ENCODE results near the gene NSRP1.

Gene NSRP1

GRCh38 chr17:30172560-30172959, 55.9 kb downstream of the NSRP1 start:
- Histone ChIP-seq H3F3A (ENCODE audit: insufficient read depth, low read length) (peaks cover 26% of the 10 kb centered on the region), H4K20me1 (ENCODE audit: insufficient read depth, low read length) (no peaks in the 10 kb centered on the region), H3K4me3 (ENCODE audit: low read length) (no peak overlapping the region), H3K9me3 (replicated peaks; ENCODE audit: insufficient read depth, low read length) (no peaks in the 10 kb centered on the region), H3K27me3 (replicated peaks; ENCODE audit: insufficient read depth, low read length) (no peaks in the 10 kb centered on the region), H3K27ac (ENCODE audit: low read length) (no peak overlapping the region), H3K36me3 (replicated peaks; ENCODE audit: insufficient read depth, low read length) (no peaks in the 10 kb centered on the region), H3K79me2 (ENCODE audit: low read length) (0 out of 2 replicates have a peak, but pooled peaks cover 9% of the 10 kb centered on the region), H3K9ac (ENCODE audit: low read length) (no peak overlapping the region), H3K4me1 (ENCODE audit: low read length) (peaks cover 59% of the 10 kb centered on the region), H3K4me2 (ENCODE audit: low read depth, low read length) (peak overlapping the region; percentile 18; the same call in 1 of the 2 replicates), H3K9me2 (replicated peaks; ENCODE audit: insufficient read depth, low read length) (no peaks in the 10 kb centered on the region), H2AFZ (ENCODE audit: low read length) (no peak overlapping the region)
- TF ChIP-seq EZH2phosphoT487 (IDR thresholded peaks at IDR 0.05; ENCODE audit: low read length): no peak
- no peak for TF ChIP-seq CTCF (IDR thresholded peaks at IDR 0.05; ENCODE audit: low read length)
- TF ChIP-seq EZH2 (optimal IDR thresholded peaks at IDR 0.05; ENCODE audit: low read depth, low read length): no peak
- DNase-seq: no peak

GRCh38 chr17:30173649-30174048, 57.0 kb downstream of the NSRP1 start:
- TF ChIP-seq CTCF (IDR thresholded peaks at IDR 0.05; ENCODE audit: low read length): no peak
- no peak for TF ChIP-seq EZH2phosphoT487 (IDR thresholded peaks at IDR 0.05; ENCODE audit: low read length)
- TF ChIP-seq EZH2 (optimal IDR thresholded peaks at IDR 0.05; ENCODE audit: low read depth, low read length): no peak
- Histone ChIP-seq H3K9me3 (replicated peaks; ENCODE audit: insufficient read depth, low read length) (no peaks in the 10 kb centered on the region), H3K79me2 (ENCODE audit: low read length) (0 out of 2 replicates have a peak, but pooled peaks cover 9% of the 10 kb centered on the region), H3K27me3 (replicated peaks; ENCODE audit: insufficient read depth, low read length) (no peaks in the 10 kb centered on the region), H3K9me2 (replicated peaks; ENCODE audit: insufficient read depth, low read length) (no peaks in the 10 kb centered on the region), H3F3A (ENCODE audit: insufficient read depth, low read length) (peaks cover 26% of the 10 kb centered on the region), H4K20me1 (ENCODE audit: insufficient read depth, low read length) (no peaks in the 10 kb centered on the region), H3K4me3 (ENCODE audit: low read length) (peak overlapping the region; percentile 15; the same call in 1 of the 2 replicates), H3K9ac (ENCODE audit: low read length) (no peak overlapping the region), H2AFZ (ENCODE audit: low read length) (no peak overlapping the region), H3K4me1 (ENCODE audit: low read length) (peaks cover 59% of the 10 kb centered on the region), H3K36me3 (replicated peaks; ENCODE audit: insufficient read depth, low read length) (no peaks in the 10 kb centered on the region; the same call in 1 of the 2 replicates), H3K4me2 (ENCODE audit: low read depth, low read length) (peak overlapping the region; percentile 50), H3K27ac (ENCODE audit: low read length) (peak overlapping the region; percentile 5; the same call in 1 of the 2 replicates)
- peak; percentile 74 for DNase-seq

- H3K4me3 ChIP-seq (ENCODE audit: low read length): no peak overlapping the region
- no peak overlapping the region for H3K27ac ChIP-seq (ENCODE audit: low read length)
- H3F3A ChIP-seq (ENCODE audit: insufficient read depth, low read length): peaks cover 26% of the 10 kb centered on the region
- TF ChIP-seq EZH2 (optimal IDR thresholded peaks at IDR 0.05; ENCODE audit: low read depth, low read length) (no peak), EZH2phosphoT487 (IDR thresholded peaks at IDR 0.05; ENCODE audit: low read length) (no peak), CTCF (IDR thresholded peaks at IDR 0.05; ENCODE audit: low read length) (no peak)
- H2AFZ ChIP-seq (ENCODE audit: low read length): no peak overlapping the region
- no peaks in the 10 kb centered on the region; the same call in 1 of the 2 replicates for H3K36me3 ChIP-seq (replicated peaks; ENCODE audit: insufficient read depth, low read length)
- no peaks in the 10 kb centered on the region for H3K9me2 ChIP-seq (replicated peaks; ENCODE audit: insufficient read depth, low read length)
- no peaks in the 10 kb centered on the region for H3K27me3 ChIP-seq (replicated peaks; ENCODE audit: insufficient read depth, low read length)
- H3K4me2 ChIP-seq (ENCODE audit: low read depth, low read length): peak overlapping the region; percentile 50; the same call in 1 of the 2 replicates
- H4K20me1 ChIP-seq (ENCODE audit: insufficient read depth, low read length): no peaks in the 10 kb centered on the region
- no peaks in the 10 kb centered on the region for H3K9me3 ChIP-seq (replicated peaks; ENCODE audit: insufficient read depth, low read length)
- DNase-seq: no peak
- H3K4me1 ChIP-seq (ENCODE audit: low read length): peaks cover 50% of the 10 kb centered on the region
- H3K79me2 ChIP-seq (ENCODE audit: low read length): 0 out of 2 replicates have a peak, but pooled peaks cover 9% of the 10 kb centered on the region
- no peak overlapping the region for H3K9ac ChIP-seq (ENCODE audit: low read length)
These were observed 57.9 kb downstream of the NSRP1 start for GRCh38 chr17:30174556-30174955.
